Transverse colon (tissue), 4 donors: ENCODE results near the gene SPA17.

ENCODE experiments used
- EP300 ChIP-seq: sonication (generic); formaldehyde crosslinking; IDR thresholded peaks from one replicate; pipeline ENCODE4 v1.6.1; 2017; ENCODE audit warnings: antibody characterized with exemption, low read depth
- POLR2A ChIP-seq: fragments of 450-650 bp; IDR thresholded peaks from one replicate; pipeline ENCODE4 v1.6.1; 2016; ENCODE audit warnings: antibody characterized with exemption, mild to moderate bottlenecking, moderate library complexity
- POLR2AphosphoS5 ChIP-seq, 3 donors: sonication (generic); formaldehyde crosslinking; IDR thresholded peaks; one replicate each; pipeline ENCODE4 v1.6.1; 2016; ENCODE audit warnings: antibody characterized with exemption in 3 of 3
- TF ChIP-seq, protein P1 (sequence below), 5 experiments: fragments of 200-600 bp in 3 of 5; fragments of 450-650 bp in 2 of 5; sonication (generic) in 3 of 5; IDR thresholded peaks; 1 replicate in 2 of 5; 2 replicates in 3 of 5; pipeline ENCODE4 v1.5.1; 2016 to 2017; ENCODE audit warnings: antibody characterized with exemption in 5 of 5, inconsistent platforms in 3 of 5, mild to moderate bottlenecking in 2 of 5, moderate library complexity in 1 of 5

DNA sequence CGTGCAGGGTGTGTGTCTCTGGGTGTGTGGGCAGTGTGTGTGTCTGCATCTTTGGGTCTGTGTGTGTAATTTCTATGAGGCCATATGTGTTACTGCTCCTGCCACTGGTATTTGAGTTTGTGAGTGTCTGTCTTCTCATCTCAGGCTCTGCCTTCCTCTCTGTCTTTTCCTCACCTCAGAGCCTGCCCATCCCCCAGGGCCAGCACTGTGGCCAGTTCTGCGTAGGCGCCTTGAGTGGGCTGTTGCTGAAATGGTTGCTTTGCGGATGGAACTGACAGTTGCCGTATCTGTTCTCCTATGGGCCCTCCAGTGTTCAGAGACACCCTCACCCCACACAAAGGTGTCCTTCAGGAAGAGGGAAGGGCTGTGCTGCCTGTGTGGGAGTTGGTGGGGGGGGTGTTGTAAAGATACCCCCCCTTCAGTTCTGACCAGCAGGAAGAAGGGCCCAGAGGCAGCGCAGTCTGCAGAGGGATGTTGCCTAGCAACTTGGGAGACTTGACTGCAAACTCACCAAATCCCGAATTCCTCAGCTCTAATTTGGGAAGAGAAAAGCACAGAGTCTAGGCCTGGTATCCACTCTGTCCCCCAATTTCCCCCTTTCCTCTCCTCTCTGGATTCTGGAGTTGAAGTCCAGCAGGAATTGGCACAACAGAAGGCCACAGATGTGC is 64.1 kb downstream of the SPA17 start:
- TF ChIP-seq, protein P1, sequence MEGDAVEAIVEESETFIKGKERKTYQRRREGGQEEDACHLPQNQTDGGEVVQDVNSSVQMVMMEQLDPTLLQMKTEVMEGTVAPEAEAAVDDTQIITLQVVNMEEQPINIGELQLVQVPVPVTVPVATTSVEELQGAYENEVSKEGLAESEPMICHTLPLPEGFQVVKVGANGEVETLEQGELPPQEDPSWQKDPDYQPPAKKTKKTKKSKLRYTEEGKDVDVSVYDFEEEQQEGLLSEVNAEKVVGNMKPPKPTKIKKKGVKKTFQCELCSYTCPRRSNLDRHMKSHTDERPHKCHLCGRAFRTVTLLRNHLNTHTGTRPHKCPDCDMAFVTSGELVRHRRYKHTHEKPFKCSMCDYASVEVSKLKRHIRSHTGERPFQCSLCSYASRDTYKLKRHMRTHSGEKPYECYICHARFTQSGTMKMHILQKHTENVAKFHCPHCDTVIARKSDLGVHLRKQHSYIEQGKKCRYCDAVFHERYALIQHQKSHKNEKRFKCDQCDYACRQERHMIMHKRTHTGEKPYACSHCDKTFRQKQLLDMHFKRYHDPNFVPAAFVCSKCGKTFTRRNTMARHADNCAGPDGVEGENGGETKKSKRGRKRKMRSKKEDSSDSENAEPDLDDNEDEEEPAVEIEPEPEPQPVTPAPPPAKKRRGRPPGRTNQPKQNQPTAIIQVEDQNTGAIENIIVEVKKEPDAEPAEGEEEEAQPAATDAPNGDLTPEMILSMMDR (IDR thresholded peaks at IDR 0.05), result no peak
- no peak for TF ChIP-seq POLR2A
- no peak for TF ChIP-seq POLR2AphosphoS5 (IDR thresholded peaks at IDR 0.05)
- TF ChIP-seq EP300, result no peak
